ENCODE data around the gene PDLIM4.

DNA sequence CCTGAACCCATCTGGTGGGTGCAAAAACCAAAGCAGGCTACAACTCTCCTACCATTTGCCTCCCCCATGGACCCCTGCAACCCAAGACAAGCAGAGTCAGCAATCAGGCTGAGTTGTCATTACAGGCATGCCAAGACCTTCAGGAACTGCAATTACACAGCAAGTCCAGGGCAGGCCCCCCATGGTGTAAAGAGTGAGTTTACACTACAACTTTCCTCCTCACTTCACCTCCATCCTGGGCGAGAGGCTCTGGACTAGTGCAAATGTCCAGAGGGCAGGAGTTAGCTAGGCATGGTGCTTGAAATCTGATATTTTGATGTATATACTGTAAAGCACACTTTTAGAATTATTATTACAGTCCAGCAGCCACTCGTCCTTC lies 22.8 kb upstream of the PDLIM4 start:
- TF ChIP-seq ZNF274 (IDR thresholded peaks at IDR 0.05; ENCODE audit: low read depth, low read length): no peak
- TF ChIP-seq YY1 (IDR thresholded peaks at IDR 0.05; ENCODE audit: insufficient read depth, insufficient read length): no peak
- no peak for TF ChIP-seq SUZ12 (IDR thresholded peaks at IDR 0.05; ENCODE audit: extremely low read depth, insufficient read depth, insufficient read length)

All from NT2/D1 (cell line).